Mesendoderm (in vitro differentiated cells): ENCODE data around the gene ARID3B.
"Not testable (repeated sequence)": the region's sequence is repeated elsewhere in the genome, so short reads cannot be mapped to it uniquely, and the experiment has no call there.

ENCODE experiments used
- DNase-seq: peaks from one replicate; pipeline ENCODE4 v3.0.0; 2013
- H2AK5ac ChIP-seq: 2 replicates; pipeline ENCODE4 v1.6.1; 2013; ENCODE audit warnings: low read length, inconsistent platforms
- H2BK120ac ChIP-seq: 2 replicates; pipeline ENCODE4 v1.6.1; 2013; ENCODE audit warnings: low read depth, mild to moderate bottlenecking, low read length, moderate library complexity, mixed read lengths
- H2BK15ac ChIP-seq: replicated peaks from 2 replicates; pipeline ENCODE4 v1.6.1; 2013; ENCODE audit warnings: low read depth, mild to moderate bottlenecking, moderate library complexity
- H2BK5ac ChIP-seq: 2 replicates; pipeline ENCODE4 v1.6.1; 2013; ENCODE audit warnings: low read length, inconsistent platforms
- H3K18ac ChIP-seq: 2 replicates; pipeline ENCODE4 v1.6.1; 2013; ENCODE audit warnings: mild to moderate bottlenecking, low read length, mixed read lengths
- H3K23ac ChIP-seq: one replicate; pipeline ENCODE4 v1.6.1; 2013; ENCODE audit warnings: low read length
- H3K27ac ChIP-seq: 2 replicates; pipeline ENCODE4 v1.5.1; 2013; ENCODE audit warnings: low read depth, mild to moderate bottlenecking, inconsistent platforms, low read length, moderate library complexity
- H3K27me3 ChIP-seq: 2 replicates; pipeline ENCODE4 v1.6.1; 2013; ENCODE audit warnings: low read length, control low read depth, mild to moderate bottlenecking, inconsistent platforms; ENCODE audit not compliant: insufficient read depth, poor library complexity
- H3K36me3 ChIP-seq: 2 replicates; pipeline ENCODE4 v1.6.1; 2013; ENCODE audit warnings: low read length, inconsistent platforms; ENCODE audit not compliant: control insufficient read depth, insufficient read depth
- H3K4ac ChIP-seq: one replicate; pipeline ENCODE4 v1.6.1; 2013; ENCODE audit warnings: low read depth, mild to moderate bottlenecking, low read length, moderate library complexity
- H3K4me1 ChIP-seq: 2 replicates; pipeline ENCODE4 v1.6.1; 2013; ENCODE audit warnings: low read depth, low read length, inconsistent platforms; ENCODE audit not compliant: control insufficient read depth
- H3K4me2 ChIP-seq: 2 replicates; pipeline ENCODE4 v1.6.1; 2013; ENCODE audit warnings: low read length
- H3K4me3 ChIP-seq: 2 replicates; pipeline ENCODE4 v1.5.1; 2013; ENCODE audit warnings: mild to moderate bottlenecking, low read length
- H3K56ac ChIP-seq: one replicate; pipeline ENCODE4 v1.6.1; 2013; ENCODE audit warnings: low read length
- H3K79me1 ChIP-seq: 2 replicates; pipeline ENCODE4 v1.6.1; 2013; ENCODE audit warnings: low read length, inconsistent platforms
- H3K79me2 ChIP-seq: 2 replicates; pipeline ENCODE4 v1.6.1; 2013; ENCODE audit warnings: mild to moderate bottlenecking, low read length; ENCODE audit not compliant: control insufficient read depth, insufficient read depth
- H3K9ac ChIP-seq: 2 replicates; pipeline ENCODE4 v1.6.1; 2013; ENCODE audit warnings: low read length, inconsistent platforms
- H4K5ac ChIP-seq: one replicate; pipeline ENCODE4 v1.6.1; 2013; ENCODE audit warnings: low read length
- H4K8ac ChIP-seq: one replicate; pipeline ENCODE4 v1.6.1; 2013; ENCODE audit warnings: low read depth, mild to moderate bottlenecking, control low read depth, low read length, moderate library complexity
- WGBS: extraction: QIAGEN DNeasy Blood & Tissue Kit; methylation state at CpG from one replicate; pipeline ENCODE4 v1.1.7; 2013; ENCODE audit warnings: low lambda C conversion rate, missing lambda C conversion rate; ENCODE audit not compliant: insufficient coverage; ENCODE audit errors: extremely low coverage; 5-methylcytosine and 5-hydroxymethylcytosine counted together

Gene ARID3B

GRCh38 chr15:74514059-74514458, 27.0 kb upstream of the ARID3B start:
- not testable (repeated sequence) for H3K79me2 ChIP-seq, H2BK120ac ChIP-seq, H3K23ac ChIP-seq, H3K36me3 ChIP-seq, H2BK15ac ChIP-seq, H3K27ac ChIP-seq, H3K9ac ChIP-seq, H3K18ac ChIP-seq, H4K8ac ChIP-seq, DNase-seq, H3K4me3 ChIP-seq, H3K4ac ChIP-seq, H3K4me2 ChIP-seq, H3K4me1 ChIP-seq, H3K27me3 ChIP-seq, H2AK5ac ChIP-seq, H3K79me1 ChIP-seq, H3K56ac ChIP-seq, H2BK5ac ChIP-seq, H4K5ac ChIP-seq
- no CpG with 5 or more reads among the region's 4 CpGs for WGBS

- Histone ChIP-seq H2BK120ac (no peak overlapping the region), H3K18ac (no peak overlapping the region), H2AK5ac (no peak overlapping the region), H3K36me3 (no peaks in the 10 kb centered on the region), H3K79me1 (no peaks in the 10 kb centered on the region), H3K4me3 (no peak overlapping the region), H2BK15ac (no peak overlapping the region), H3K79me2 (no peaks in the 10 kb centered on the region), H3K27me3 (no peaks in the 10 kb centered on the region), H3K9ac (no peak overlapping the region), H3K27ac (no peak overlapping the region), H4K8ac (no peak overlapping the region), H3K4ac (no peak overlapping the region), H3K23ac (no peak overlapping the region), H3K4me2 (no peak overlapping the region), H2BK5ac (no peak overlapping the region), H3K56ac (no peak overlapping the region), H4K5ac (no peak overlapping the region), H3K4me1 (no peaks in the 10 kb centered on the region)
- no peak for DNase-seq
Measured at GRCh38 chr15:74517096-74517495, 23.9 kb upstream of the ARID3B start.

GRCh38 chr15:74519311-74519710, 21.7 kb upstream of the ARID3B start:
- no peak overlapping the region for H2BK15ac ChIP-seq
- no peak overlapping the region for H3K4ac ChIP-seq
- no peak overlapping the region for H3K18ac ChIP-seq
- H3K27me3 ChIP-seq: no peaks in the 10 kb centered on the region
- H3K79me2 ChIP-seq: no peaks in the 10 kb centered on the region
- H4K8ac ChIP-seq: no peak overlapping the region
- no peak overlapping the region for H2AK5ac ChIP-seq
- no peaks in the 10 kb centered on the region for H3K36me3 ChIP-seq
- no CpG with 5 or more reads among the region's 4 CpGs for WGBS
- H3K4me2 ChIP-seq: no peak overlapping the region
- H2BK120ac ChIP-seq: no peak overlapping the region
- no peak overlapping the region for H3K4me3 ChIP-seq
- H3K9ac ChIP-seq: no peak overlapping the region
- H2BK5ac ChIP-seq: no peak overlapping the region
- no peak overlapping the region for H3K23ac ChIP-seq
- no peak overlapping the region for H3K27ac ChIP-seq
- no peak overlapping the region for H4K5ac ChIP-seq
- no peaks in the 10 kb centered on the region for H3K79me1 ChIP-seq
- no peaks in the 10 kb centered on the region for H3K4me1 ChIP-seq
- no peak for DNase-seq
- H3K56ac ChIP-seq: no peak overlapping the region

GRCh38 chr15:74520407-74520806, 20.6 kb upstream of the ARID3B start:
- no peak for DNase-seq
- no peak overlapping the region for H3K27ac ChIP-seq
- no peak overlapping the region for H4K5ac ChIP-seq
- H3K4me2 ChIP-seq: no peak overlapping the region
- no peaks in the 10 kb centered on the region for H3K79me1 ChIP-seq
- no CpG with 5 or more reads among the region's 4 CpGs for WGBS
- H3K4me3 ChIP-seq: no peak overlapping the region
- no peak overlapping the region for H2AK5ac ChIP-seq
- no peak overlapping the region for H2BK15ac ChIP-seq
- H3K4ac ChIP-seq: no peak overlapping the region
- no peak overlapping the region for H3K9ac ChIP-seq
- no peak overlapping the region for H3K23ac ChIP-seq
- H3K4me1 ChIP-seq: no peaks in the 10 kb centered on the region
- H2BK120ac ChIP-seq: no peak overlapping the region
- H3K27me3 ChIP-seq: no peaks in the 10 kb centered on the region
- no peaks in the 10 kb centered on the region for H3K36me3 ChIP-seq
- no peak overlapping the region for H2BK5ac ChIP-seq
- H3K18ac ChIP-seq: no peak overlapping the region
- no peak overlapping the region for H4K8ac ChIP-seq
- H3K79me2 ChIP-seq: no peaks in the 10 kb centered on the region
- no peak overlapping the region for H3K56ac ChIP-seq

- H3K79me1 ChIP-seq: no peaks in the 10 kb centered on the region
- H3K27me3 ChIP-seq: no peaks in the 10 kb centered on the region
- H2BK15ac ChIP-seq: no peak overlapping the region
- H3K4me3 ChIP-seq: no peak overlapping the region
- H3K56ac ChIP-seq: no peak overlapping the region
- H3K27ac ChIP-seq: no peak overlapping the region
- no peaks in the 10 kb centered on the region for H3K79me2 ChIP-seq
- H2BK120ac ChIP-seq: no peak overlapping the region
- H3K18ac ChIP-seq: no peak overlapping the region
- no peaks in the 10 kb centered on the region for H3K4me1 ChIP-seq
- H3K4ac ChIP-seq: no peak overlapping the region
- no peak overlapping the region for H3K4me2 ChIP-seq
- no peak overlapping the region for H3K9ac ChIP-seq
- H2AK5ac ChIP-seq: no peak overlapping the region
- H4K8ac ChIP-seq: no peak overlapping the region
- no peak for DNase-seq
- H3K23ac ChIP-seq: no peak overlapping the region
- H3K36me3 ChIP-seq: no peaks in the 10 kb centered on the region
- no peak overlapping the region for H4K5ac ChIP-seq
- no peak overlapping the region for H2BK5ac ChIP-seq
Measured at GRCh38 chr15:74523982-74524381, 17.0 kb upstream of the ARID3B start.

- no CpG with 5 or more reads among the region's 1 CpG for WGBS
- Histone ChIP-seq H3K9ac (no peak overlapping the region), H3K4me1 (no peaks in the 10 kb centered on the region), H3K4me3 (no peak overlapping the region), H3K36me3 (no peaks in the 10 kb centered on the region), H3K27me3 (no peaks in the 10 kb centered on the region), H3K4ac (no peak overlapping the region), H4K8ac (no peak overlapping the region), H3K4me2 (no peak overlapping the region), H2BK120ac (no peak overlapping the region), H2BK5ac (no peak overlapping the region), H3K18ac (no peak overlapping the region), H3K79me1 (no peaks in the 10 kb centered on the region), H4K5ac (no peak overlapping the region), H3K27ac (no peak overlapping the region), H3K56ac (no peak overlapping the region), H2BK15ac (no peak overlapping the region), H3K79me2 (no peaks in the 10 kb centered on the region), H2AK5ac (no peak overlapping the region), H3K23ac (no peak overlapping the region)
- no peak for DNase-seq
Measured at GRCh38 chr15:74525309-74525708, 15.7 kb upstream of the ARID3B start.
